K562 (cell line): ENCODE measurements around the gene CHSY3. TPM values are rescaled to one million over a fixed set of nuclear protein-coding genes. Genes with fewer than 3 reads are reported as not detected.

Experiments used
- KDM1A ChIP-seq, 2 experiments: fragments of 450-650 bp; IDR thresholded peaks; 2 replicates each; pipeline ENCODE4 v1.6.1; 2016; ENCODE audit warnings: mild to moderate bottlenecking in 2 of 2
- polyA plus RNA-seq, 8 experiments: library from polyadenylated mRNA; depleted of rRNA in 4 of 8; stranded (reverse) in 5 of 8; unstranded in 3 of 8; fragments of >200 nt; fragmentation: Nextera tagmentation in 2 of 8; fragmentation: Illumina TruSeq in 1 of 8; extraction: Ambion mirVana in 2 of 8; extraction: Trizol in 1 of 8; gene quantifications; 2 replicates each; pipeline versions ENCODE4 v1.2.1 to v1.2.3, GENCODE V29; 2011 to 2014; ENCODE audit warnings: inconsistent platforms in 1 of 8, missing spikeins in 1 of 8
- total RNA-seq, 7 experiments: library from RNA; depleted of rRNA in 6 of 7; stranded (reverse); fragments of >200 nt in 6 of 7; fragmentation: Illumina TruSeq in 2 of 7; extraction: Trizol in 2 of 7; gene quantifications; 2 replicates each; pipeline versions ENCODE4 v1.2.1 to v1.2.3, GENCODE V29; 2011 to 2021; ENCODE audit warnings: low replicate concordance in 1 of 7
- TF ChIP-seq, protein P1 (sequence below): fragments of 200-600 bp; sonication (generic); IDR thresholded peaks from one replicate; pipeline ENCODE4 v1.6.1; 2012; ENCODE audit warnings: mild to moderate bottlenecking, low read depth, low read length, inconsistent platforms
- TF ChIP-seq, protein P2 (sequence below): sonication (generic); formaldehyde crosslinking; IDR thresholded peaks from 2 replicates; pipeline ENCODE4 v1.8.1; 2023; ENCODE audit warnings: mild to moderate bottlenecking, missing genetic modification reagents
- TF ChIP-seq, protein P3 (sequence below): sonication (generic); formaldehyde crosslinking; IDR thresholded peaks from 2 replicates; pipeline ENCODE4 v1.4.0; 2020; ENCODE audit warnings: mild to moderate bottlenecking, missing genetic modification reagents

The CHSY3 gene
- total and polyA plus RNA-seq, 9 of the 15 experiments (the other 6 are each of a cell fraction or from before 2014, with no cell fraction given): 0.04 TPM; not detected in 8

DNA sequence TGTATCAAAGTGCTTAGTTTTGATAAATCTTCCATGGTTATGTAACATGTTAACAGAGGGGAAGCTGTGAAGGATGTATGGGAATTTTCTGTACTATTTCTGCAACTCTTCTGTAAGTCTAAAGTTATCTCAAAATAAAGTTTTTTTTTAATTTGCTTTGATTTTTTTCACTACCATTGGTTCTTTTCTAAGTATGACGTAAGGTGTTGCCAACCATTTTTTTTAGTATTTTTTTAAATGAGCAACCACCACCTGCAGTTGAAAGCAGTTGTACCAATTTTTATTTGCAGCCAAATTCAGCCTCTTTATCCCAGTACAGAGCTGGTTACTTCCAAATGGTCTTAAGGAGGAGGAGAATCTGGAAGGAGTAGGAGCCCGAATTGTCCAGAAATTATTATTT lies 192.2 kb downstream of the CHSY3 start (continued):
- TF ChIP-seq, protein P1, sequence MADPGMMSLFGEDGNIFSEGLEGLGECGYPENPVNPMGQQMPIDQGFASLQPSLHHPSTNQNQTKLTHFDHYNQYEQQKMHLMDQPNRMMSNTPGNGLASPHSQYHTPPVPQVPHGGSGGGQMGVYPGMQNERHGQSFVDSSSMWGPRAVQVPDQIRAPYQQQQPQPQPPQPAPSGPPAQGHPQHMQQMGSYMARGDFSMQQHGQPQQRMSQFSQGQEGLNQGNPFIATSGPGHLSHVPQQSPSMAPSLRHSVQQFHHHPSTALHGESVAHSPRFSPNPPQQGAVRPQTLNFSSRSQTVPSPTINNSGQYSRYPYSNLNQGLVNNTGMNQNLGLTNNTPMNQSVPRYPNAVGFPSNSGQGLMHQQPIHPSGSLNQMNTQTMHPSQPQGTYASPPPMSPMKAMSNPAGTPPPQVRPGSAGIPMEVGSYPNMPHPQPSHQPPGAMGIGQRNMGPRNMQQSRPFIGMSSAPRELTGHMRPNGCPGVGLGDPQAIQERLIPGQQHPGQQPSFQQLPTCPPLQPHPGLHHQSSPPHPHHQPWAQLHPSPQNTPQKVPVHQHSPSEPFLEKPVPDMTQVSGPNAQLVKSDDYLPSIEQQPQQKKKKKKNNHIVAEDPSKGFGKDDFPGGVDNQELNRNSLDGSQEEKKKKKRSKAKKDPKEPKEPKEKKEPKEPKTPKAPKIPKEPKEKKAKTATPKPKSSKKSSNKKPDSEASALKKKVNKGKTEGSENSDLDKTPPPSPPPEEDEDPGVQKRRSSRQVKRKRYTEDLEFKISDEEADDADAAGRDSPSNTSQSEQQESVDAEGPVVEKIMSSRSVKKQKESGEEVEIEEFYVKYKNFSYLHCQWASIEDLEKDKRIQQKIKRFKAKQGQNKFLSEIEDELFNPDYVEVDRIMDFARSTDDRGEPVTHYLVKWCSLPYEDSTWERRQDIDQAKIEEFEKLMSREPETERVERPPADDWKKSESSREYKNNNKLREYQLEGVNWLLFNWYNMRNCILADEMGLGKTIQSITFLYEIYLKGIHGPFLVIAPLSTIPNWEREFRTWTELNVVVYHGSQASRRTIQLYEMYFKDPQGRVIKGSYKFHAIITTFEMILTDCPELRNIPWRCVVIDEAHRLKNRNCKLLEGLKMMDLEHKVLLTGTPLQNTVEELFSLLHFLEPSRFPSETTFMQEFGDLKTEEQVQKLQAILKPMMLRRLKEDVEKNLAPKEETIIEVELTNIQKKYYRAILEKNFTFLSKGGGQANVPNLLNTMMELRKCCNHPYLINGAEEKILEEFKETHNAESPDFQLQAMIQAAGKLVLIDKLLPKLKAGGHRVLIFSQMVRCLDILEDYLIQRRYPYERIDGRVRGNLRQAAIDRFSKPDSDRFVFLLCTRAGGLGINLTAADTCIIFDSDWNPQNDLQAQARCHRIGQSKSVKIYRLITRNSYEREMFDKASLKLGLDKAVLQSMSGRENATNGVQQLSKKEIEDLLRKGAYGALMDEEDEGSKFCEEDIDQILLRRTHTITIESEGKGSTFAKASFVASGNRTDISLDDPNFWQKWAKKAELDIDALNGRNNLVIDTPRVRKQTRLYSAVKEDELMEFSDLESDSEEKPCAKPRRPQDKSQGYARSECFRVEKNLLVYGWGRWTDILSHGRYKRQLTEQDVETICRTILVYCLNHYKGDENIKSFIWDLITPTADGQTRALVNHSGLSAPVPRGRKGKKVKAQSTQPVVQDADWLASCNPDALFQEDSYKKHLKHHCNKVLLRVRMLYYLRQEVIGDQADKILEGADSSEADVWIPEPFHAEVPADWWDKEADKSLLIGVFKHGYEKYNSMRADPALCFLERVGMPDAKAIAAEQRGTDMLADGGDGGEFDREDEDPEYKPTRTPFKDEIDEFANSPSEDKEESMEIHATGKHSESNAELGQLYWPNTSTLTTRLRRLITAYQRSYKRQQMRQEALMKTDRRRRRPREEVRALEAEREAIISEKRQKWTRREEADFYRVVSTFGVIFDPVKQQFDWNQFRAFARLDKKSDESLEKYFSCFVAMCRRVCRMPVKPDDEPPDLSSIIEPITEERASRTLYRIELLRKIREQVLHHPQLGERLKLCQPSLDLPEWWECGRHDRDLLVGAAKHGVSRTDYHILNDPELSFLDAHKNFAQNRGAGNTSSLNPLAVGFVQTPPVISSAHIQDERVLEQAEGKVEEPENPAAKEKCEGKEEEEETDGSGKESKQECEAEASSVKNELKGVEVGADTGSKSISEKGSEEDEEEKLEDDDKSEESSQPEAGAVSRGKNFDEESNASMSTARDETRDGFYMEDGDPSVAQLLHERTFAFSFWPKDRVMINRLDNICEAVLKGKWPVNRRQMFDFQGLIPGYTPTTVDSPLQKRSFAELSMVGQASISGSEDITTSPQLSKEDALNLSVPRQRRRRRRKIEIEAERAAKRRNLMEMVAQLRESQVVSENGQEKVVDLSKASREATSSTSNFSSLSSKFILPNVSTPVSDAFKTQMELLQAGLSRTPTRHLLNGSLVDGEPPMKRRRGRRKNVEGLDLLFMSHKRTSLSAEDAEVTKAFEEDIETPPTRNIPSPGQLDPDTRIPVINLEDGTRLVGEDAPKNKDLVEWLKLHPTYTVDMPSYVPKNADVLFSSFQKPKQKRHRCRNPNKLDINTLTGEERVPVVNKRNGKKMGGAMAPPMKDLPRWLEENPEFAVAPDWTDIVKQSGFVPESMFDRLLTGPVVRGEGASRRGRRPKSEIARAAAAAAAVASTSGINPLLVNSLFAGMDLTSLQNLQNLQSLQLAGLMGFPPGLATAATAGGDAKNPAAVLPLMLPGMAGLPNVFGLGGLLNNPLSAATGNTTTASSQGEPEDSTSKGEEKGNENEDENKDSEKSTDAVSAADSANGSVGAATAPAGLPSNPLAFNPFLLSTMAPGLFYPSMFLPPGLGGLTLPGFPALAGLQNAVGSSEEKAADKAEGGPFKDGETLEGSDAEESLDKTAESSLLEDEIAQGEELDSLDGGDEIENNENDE: no peak
- TF ChIP-seq KDM1A (IDR thresholded peaks at IDR 0.05): no peak
- TF ChIP-seq, protein P2, sequence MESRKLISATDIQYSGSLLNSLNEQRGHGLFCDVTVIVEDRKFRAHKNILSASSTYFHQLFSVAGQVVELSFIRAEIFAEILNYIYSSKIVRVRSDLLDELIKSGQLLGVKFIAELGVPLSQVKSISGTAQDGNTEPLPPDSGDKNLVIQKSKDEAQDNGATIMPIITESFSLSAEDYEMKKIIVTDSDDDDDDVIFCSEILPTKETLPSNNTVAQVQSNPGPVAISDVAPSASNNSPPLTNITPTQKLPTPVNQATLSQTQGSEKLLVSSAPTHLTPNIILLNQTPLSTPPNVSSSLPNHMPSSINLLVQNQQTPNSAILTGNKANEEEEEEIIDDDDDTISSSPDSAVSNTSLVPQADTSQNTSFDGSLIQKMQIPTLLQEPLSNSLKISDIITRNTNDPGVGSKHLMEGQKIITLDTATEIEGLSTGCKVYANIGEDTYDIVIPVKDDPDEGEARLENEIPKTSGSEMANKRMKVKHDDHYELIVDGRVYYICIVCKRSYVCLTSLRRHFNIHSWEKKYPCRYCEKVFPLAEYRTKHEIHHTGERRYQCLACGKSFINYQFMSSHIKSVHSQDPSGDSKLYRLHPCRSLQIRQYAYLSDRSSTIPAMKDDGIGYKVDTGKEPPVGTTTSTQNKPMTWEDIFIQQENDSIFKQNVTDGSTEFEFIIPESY (CRISPR knock-in tag): no peak
- TF ChIP-seq, protein P3, sequence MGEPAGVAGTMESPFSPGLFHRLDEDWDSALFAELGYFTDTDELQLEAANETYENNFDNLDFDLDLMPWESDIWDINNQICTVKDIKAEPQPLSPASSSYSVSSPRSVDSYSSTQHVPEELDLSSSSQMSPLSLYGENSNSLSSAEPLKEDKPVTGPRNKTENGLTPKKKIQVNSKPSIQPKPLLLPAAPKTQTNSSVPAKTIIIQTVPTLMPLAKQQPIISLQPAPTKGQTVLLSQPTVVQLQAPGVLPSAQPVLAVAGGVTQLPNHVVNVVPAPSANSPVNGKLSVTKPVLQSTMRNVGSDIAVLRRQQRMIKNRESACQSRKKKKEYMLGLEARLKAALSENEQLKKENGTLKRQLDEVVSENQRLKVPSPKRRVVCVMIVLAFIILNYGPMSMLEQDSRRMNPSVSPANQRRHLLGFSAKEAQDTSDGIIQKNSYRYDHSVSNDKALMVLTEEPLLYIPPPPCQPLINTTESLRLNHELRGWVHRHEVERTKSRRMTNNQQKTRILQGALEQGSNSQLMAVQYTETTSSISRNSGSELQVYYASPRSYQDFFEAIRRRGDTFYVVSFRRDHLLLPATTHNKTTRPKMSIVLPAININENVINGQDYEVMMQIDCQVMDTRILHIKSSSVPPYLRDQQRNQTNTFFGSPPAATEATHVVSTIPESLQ (CRISPR knock-in tag): no peak
